Uterus (tissue), 4 donors: Measurements from ENCODE around the gene ANKRD44. TPM values are rescaled to one million over a fixed set of nuclear protein-coding genes. Genes with fewer than 3 reads are reported as not detected.

Experiments
- DNase-seq, 2 donors: peaks; one replicate each; pipeline ENCODE4 v3.0.0-alpha.2; 2019 to 2020
- H3K27ac ChIP-seq, 2 donors: fragments of 200-600 bp; sonication (generic); 1 replicate in 1 of 2; 2 replicates in 1 of 2; pipeline ENCODE4 v1.5.1; 2016 to 2018
- H3K27me3 ChIP-seq, 2 donors: fragments of 200-600 bp; sonication (generic); one replicate each; pipeline ENCODE4 v1.5.1; 2018 to 2019; ENCODE audit warnings: control low read depth in 1 of 2
- H3K36me3 ChIP-seq, 2 donors: fragments of 200-600 bp; sonication (generic); one replicate each; pipeline ENCODE4 v1.5.1; 2019; ENCODE audit warnings: control low read depth in 1 of 2
- H3K4me1 ChIP-seq, 2 donors: fragments of 200-600 bp; sonication (generic); one replicate each; pipeline ENCODE4 v1.5.1; 2018 to 2019; ENCODE audit warnings: control low read depth in 1 of 2
- H3K4me3 ChIP-seq, 2 donors: fragments of 200-600 bp; sonication (generic); 1 replicate in 1 of 2; 2 replicates in 1 of 2; pipeline ENCODE4 v1.5.1; 2018 to 2019; ENCODE audit warnings: mild to moderate bottlenecking in 1 of 2
- H3K9me3 ChIP-seq, 2 donors: fragments of 200-600 bp; sonication (generic); one replicate each; pipeline ENCODE4 v1.5.1; 2019; ENCODE audit warnings: control low read depth in 1 of 2
- POLR2A ChIP-seq, 2 donors: fragments of 450-650 bp; IDR thresholded peaks; one replicate each; pipeline ENCODE4 v1.6.1; 2016; ENCODE audit warnings: antibody characterized with exemption in 2 of 2, mild to moderate bottlenecking in 1 of 2, moderate library complexity in 1 of 2
- intact Hi-C: fragments of 100-400 bp; cut with DNase I; formaldehyde crosslinking; loops from one replicate; pipeline ENCODE4 v1.15.1; 2023; ENCODE audit warnings: low total_unique reads
- total RNA-seq, 4 donors: library from RNA; depleted of rRNA in 3 of 4; stranded (reverse); fragments of >200 nt in 3 of 4; gene quantifications; one replicate each; pipeline versions ENCODE4 v1.1.0 to v1.2.4, GENCODE V29; 2014 to 2023
- TF ChIP-seq, protein P1 (sequence below), 4 experiments: fragments of 200-600 bp in 2 of 4; fragments of 450-650 bp in 2 of 4; sonication (generic) in 2 of 4; IDR thresholded peaks; one replicate each; pipeline ENCODE4 v1.5.1; 2016 to 2019; ENCODE audit warnings: antibody characterized with exemption in 4 of 4, mild to moderate bottlenecking in 2 of 4, moderate library complexity in 1 of 4
- donor health status: DM: yes; HTN: yes; CAD: no.

Gene ANKRD44
- total RNA-seq, 4 donors from 2014 or later, result 14.4 to 71.5 (median 23.2) TPM

DNA sequence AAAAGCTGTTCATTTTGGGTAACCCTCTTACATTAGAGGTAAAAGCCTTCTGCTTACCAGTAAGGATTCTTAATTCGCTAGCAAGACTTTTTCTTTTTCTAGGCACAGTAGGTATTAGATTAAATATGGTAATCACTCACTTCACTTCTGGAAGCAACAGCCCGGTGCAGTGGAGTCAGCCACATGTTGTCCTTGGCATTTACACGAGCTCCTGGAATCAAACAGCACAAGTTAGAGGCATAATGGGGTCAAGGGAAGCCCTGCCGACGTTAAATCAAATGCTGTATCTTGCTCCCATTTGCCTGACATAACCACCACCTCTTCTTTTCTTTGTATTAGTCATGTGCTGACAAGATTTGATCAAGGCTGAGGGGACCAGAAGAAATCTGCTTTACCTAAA, 174.1 kb downstream of the ANKRD44 start:
- Histone ChIP-seq H3K27ac (no peak overlapping the region), H3K4me3 (no peak overlapping the region), H3K9me3 (no peaks in the 10 kb centered on the region), H3K4me1 (no peaks in the 10 kb centered on the region), H3K36me3 (no peaks in the 10 kb centered on the region), H3K27me3 (no peaks in the 10 kb centered on the region)
- no peak for DNase-seq
- intact Hi-C loops, result no loop called here
- TF ChIP-seq, protein P1, sequence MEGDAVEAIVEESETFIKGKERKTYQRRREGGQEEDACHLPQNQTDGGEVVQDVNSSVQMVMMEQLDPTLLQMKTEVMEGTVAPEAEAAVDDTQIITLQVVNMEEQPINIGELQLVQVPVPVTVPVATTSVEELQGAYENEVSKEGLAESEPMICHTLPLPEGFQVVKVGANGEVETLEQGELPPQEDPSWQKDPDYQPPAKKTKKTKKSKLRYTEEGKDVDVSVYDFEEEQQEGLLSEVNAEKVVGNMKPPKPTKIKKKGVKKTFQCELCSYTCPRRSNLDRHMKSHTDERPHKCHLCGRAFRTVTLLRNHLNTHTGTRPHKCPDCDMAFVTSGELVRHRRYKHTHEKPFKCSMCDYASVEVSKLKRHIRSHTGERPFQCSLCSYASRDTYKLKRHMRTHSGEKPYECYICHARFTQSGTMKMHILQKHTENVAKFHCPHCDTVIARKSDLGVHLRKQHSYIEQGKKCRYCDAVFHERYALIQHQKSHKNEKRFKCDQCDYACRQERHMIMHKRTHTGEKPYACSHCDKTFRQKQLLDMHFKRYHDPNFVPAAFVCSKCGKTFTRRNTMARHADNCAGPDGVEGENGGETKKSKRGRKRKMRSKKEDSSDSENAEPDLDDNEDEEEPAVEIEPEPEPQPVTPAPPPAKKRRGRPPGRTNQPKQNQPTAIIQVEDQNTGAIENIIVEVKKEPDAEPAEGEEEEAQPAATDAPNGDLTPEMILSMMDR (IDR thresholded peaks at IDR 0.05), result no peak

- intact Hi-C loops, result no loop called here
Observed at GRCh38 chr2:197135806-197136205, 174.8 kb downstream of the ANKRD44 start.

DNA sequence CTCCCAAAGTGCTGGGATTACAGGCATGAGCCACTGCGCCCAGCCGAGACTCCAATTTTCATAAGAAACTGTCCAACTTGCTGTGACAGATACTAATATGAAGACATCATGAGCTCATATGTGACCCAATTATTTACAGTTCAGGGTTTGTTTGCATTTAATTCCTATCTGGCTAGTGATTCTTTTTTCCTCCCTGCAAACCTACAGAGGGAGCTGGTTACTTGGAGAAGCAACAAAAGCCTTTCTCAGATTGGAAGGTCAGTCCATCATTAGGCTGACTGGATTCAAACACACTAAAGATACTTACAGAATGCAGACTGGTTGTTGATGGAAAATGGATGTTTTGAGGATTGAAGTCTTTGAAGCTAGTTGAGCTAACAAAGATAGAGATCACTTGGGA, 176.4 kb downstream of the ANKRD44 start:
- Histone ChIP-seq H3K9me3 (no peaks in the 10 kb centered on the region), H3K27me3 (no peaks in the 10 kb centered on the region), H3K4me1 (no peaks in the 10 kb centered on the region), H3K36me3 (no peaks in the 10 kb centered on the region), H3K27ac (no peak overlapping the region), H3K4me3 (no peak overlapping the region)
- intact Hi-C loops, result no loop called here
- TF ChIP-seq, protein P1 (IDR thresholded peaks at IDR 0.05), result no peak
- TF ChIP-seq POLR2A (IDR thresholded peaks at IDR 0.05), result no peak
- no peak for DNase-seq

More at GRCh38 chr2:197135806-197136205, 174.8 kb downstream of the ANKRD44 start:
- H3K27me3 ChIP-seq, result no peaks in the 10 kb centered on the region
- TF ChIP-seq, protein P1 (IDR thresholded peaks at IDR 0.05), result no peak
- TF ChIP-seq POLR2A (IDR thresholded peaks at IDR 0.05), result no peak
- DNase-seq, result no peak
- H3K4me1 ChIP-seq, result no peaks in the 10 kb centered on the region
- no peak overlapping the region for H3K4me3 ChIP-seq
- H3K27ac ChIP-seq, result no peak overlapping the region
- no peaks in the 10 kb centered on the region for H3K36me3 ChIP-seq
- H3K9me3 ChIP-seq, result no peaks in the 10 kb centered on the region

DNA sequence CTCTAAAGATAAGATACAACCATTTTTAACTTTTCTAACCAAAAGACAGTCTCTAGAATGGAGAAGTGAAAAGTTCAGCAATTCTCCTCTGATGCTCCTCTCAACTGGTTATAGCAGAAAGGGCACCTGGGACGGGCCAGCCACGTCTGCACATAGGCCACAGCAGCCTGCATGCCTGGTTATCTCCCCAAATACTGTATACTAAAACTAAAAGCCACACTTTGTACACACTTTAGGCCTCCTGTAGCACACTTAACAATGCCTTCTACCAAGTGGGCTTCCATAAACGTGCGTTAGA, 179.1 kb downstream of the ANKRD44 start:
- H3K36me3 ChIP-seq, result no peaks in the 10 kb centered on the region
- no peak for TF ChIP-seq POLR2A (IDR thresholded peaks at IDR 0.05)
- TF ChIP-seq, protein P1 (IDR thresholded peaks at IDR 0.05), result no peak
- DNase-seq, result no peak
- intact Hi-C loops, result no loop called here
- H3K9me3 ChIP-seq, result no peaks in the 10 kb centered on the region
- H3K27me3 ChIP-seq, result no peaks in the 10 kb centered on the region
- no peak overlapping the region for H3K4me3 ChIP-seq
- no peak overlapping the region for H3K27ac ChIP-seq
- H3K4me1 ChIP-seq, result no peaks in the 10 kb centered on the region

GRCh38 chr2:197130318-197130717, 180.3 kb downstream of the ANKRD44 start:
- H3K27ac ChIP-seq, result no peak overlapping the region
- intact Hi-C loops, result no loop called here
- H3K4me1 ChIP-seq, result no peaks in the 10 kb centered on the region
- H3K36me3 ChIP-seq, result no peaks in the 10 kb centered on the region
- H3K4me3 ChIP-seq, result no peak overlapping the region
- DNase-seq, result no peak
- TF ChIP-seq, protein P1 (IDR thresholded peaks at IDR 0.05), result no peak
- TF ChIP-seq POLR2A (IDR thresholded peaks at IDR 0.05), result no peak
- H3K27me3 ChIP-seq, result no peaks in the 10 kb centered on the region
- H3K9me3 ChIP-seq, result no peaks in the 10 kb centered on the region
